D721Med (cell line): ENCODE results near the gene MAP4K2.

Experiments
- DNase-seq: peaks from one replicate; pipeline ENCODE4 v3.0.0; 2011; ENCODE audit warnings: low spot score; ENCODE audit not compliant: insufficient read length
- FAIRE-seq: peaks from 2 replicates; lab custom pipeline; 2011; peaks lifted over from hg19 to GRCh38; lab: Jason Lieb, UNC
- TF ChIP-seq, protein P1 (sequence below): IDR thresholded peaks from 2 replicates; pipeline ENCODE4 v1.5.1; 2012; ENCODE audit warnings: mild to moderate bottlenecking, control low read depth; ENCODE audit not compliant: insufficient read depth; ENCODE audit errors: missing control alignments

Gene MAP4K2

GRCh38 chr11:64754919-64755662 is 47.9 kb downstream of the MAP4K2 start:
- no peak for FAIRE-seq
- TF ChIP-seq, protein P1, sequence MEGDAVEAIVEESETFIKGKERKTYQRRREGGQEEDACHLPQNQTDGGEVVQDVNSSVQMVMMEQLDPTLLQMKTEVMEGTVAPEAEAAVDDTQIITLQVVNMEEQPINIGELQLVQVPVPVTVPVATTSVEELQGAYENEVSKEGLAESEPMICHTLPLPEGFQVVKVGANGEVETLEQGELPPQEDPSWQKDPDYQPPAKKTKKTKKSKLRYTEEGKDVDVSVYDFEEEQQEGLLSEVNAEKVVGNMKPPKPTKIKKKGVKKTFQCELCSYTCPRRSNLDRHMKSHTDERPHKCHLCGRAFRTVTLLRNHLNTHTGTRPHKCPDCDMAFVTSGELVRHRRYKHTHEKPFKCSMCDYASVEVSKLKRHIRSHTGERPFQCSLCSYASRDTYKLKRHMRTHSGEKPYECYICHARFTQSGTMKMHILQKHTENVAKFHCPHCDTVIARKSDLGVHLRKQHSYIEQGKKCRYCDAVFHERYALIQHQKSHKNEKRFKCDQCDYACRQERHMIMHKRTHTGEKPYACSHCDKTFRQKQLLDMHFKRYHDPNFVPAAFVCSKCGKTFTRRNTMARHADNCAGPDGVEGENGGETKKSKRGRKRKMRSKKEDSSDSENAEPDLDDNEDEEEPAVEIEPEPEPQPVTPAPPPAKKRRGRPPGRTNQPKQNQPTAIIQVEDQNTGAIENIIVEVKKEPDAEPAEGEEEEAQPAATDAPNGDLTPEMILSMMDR, result no peak
- no peak for DNase-seq

DNA sequence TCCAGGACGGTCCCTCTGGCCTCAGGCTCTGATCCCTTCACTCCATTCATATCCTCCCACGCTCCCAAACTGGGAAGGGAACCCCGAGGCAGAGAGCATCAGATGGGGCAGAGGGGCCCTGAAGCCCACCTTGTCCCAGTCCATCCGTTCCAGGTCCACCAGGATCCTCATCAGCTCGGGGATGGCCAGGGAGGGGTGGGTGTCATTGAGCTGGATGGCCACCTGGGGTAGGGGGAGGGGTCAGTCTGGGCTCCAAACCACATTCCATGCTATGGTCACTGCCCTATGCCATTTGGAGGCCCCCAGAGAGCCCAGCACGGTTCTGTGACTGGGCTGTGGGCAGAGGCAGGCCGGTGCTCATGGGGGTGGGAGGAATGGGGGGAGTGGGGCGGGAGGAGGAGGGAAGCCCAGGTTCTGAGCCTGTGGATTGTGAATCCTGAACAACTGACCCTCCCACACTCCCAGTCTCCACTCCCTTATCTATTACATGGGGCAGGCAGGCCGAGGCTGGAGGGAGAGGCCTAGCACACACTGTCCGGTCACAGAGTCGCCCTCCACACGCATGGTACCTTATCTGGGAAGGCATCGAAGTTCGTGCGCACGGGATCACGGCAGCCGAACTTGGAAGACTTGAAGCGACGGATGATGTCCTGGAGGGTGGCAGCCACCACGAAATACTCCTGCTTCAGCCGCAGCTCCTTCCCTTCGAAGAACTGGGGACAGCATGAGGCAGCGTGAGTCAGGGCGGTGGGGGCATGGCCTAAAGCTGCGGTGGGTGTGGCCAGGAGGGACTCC is 48.7 kb downstream of the MAP4K2 start:
- FAIRE-seq (no peak), DNase-seq (no peak)
- TF ChIP-seq, protein P1, result no peak

- TF ChIP-seq, protein P1, result no peak
- no peak for FAIRE-seq
- DNase-seq, result no peak
These were observed 49.5 kb downstream of the MAP4K2 start for GRCh38 chr11:64753380-64754123.

DNA sequence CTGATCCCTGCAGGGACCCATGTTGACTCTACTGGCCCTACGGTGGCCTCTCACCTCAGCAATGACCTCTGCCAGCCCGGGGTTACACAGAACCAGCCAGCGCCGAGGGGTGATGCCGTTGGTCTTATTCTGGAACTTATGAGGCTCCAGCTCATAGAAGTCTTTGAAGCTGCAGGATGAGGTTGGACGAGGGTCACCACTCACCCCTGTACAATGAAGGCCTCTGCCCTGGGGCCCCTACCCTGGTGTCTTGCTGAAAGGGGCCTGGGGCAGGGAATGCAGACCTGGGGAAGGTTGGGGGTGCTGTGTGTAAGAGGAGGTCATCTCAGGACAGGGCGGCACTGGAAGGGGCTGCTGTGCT is 50.0 kb downstream of the MAP4K2 start:
- TF ChIP-seq, protein P1, result no peak
- FAIRE-seq (no peak), DNase-seq (no peak)

DNA sequence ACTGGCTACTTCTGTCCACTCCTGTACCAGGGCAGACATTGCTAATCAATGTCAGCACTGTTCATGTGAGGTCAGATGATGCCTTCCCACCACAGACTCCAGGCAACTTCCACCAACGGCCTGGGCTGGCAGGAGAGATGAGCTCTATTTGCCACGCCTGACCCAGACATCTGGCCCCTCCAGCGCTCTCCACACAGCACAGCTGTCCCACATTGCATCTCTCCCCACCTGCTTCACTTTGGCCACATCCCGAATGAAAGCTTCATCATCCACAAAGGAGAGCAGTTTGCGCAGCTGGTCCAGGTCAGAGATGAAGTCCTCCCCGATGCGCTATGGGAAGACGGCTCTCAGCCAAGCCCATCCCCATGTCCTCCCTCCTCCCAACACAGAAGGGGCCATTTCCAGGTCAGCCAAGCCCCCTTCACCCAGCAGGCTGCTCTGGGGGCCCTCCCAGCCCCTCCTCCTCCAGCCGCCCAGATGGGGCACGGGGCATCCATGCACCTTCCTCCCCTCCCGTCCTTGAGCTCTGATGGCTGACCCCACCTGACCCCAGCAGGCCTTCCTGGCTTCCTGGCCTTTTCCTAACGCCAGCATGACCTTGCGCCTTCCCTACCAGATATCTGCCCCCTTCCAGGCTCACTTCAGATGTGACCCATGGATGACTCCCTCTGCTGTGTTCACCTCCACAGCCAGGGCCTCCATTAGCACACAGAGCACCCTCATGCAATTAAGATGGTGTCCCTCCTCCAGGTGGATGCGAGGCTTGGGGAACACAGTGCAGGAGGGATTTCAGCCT is 50.6 kb downstream of the MAP4K2 start:
- no peak for FAIRE-seq

DNA sequence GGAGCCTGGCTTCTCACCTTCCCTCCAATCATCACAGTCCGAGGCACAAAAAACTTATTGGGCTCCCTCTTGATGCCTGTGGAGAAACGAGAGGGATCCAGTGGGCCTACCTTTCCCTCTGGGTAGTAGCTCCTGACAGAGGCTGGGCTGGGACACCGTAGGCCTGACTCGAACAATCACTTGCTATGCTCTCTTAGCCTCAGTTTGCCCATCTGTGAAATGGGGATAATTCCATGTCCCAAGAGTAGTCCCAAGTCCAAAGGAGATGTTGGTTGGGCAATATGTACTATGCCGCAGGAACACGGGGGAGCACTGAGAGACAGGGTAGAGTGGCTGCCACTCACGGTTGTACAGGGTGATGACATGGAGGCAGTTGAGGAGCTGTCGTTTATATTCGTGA is 51.4 kb downstream of the MAP4K2 start:
- no peak for DNase-seq
- FAIRE-seq, result no peak
- TF ChIP-seq, protein P1, result no peak

More for the DNA sequence above, 50.6 kb downstream of the MAP4K2 start:
- no peak for DNase-seq
- TF ChIP-seq, protein P1, result no peak
